IMR-90 (cell line): ENCODE data around the gene CATSPERZ. TPM values are rescaled to one million over a fixed set of nuclear protein-coding genes. Genes with fewer than 3 reads are reported as not detected.

Source experiments
- ATAC-seq: fragments of 200-7000 bp; cut with Tn5 transposase; 2 replicates; pipeline ENCODE4 v1.9.1; 2020; ENCODE audit warnings: low read depth, mild to moderate bottlenecking, moderate library complexity
- BruUV-seq: library from RNA; stranded (reverse); fragments of 400-500 nt; replicated peaks from 2 replicates; lab custom pipeline; 2021; lab: Mats Ljungman, UMichigan
- CTCF ChIA-PET: fragments of 300-600 bp; formaldehyde crosslinking; extraction: SDS; loops from one replicate; lab custom pipeline; 2021; ENCODE audit warnings: antibody characterized with exemption; lab: Yijun Ruan, JAX
- POLR2A ChIA-PET: fragments of 300-600 bp; sonication (Branson Sonifier 250); formaldehyde crosslinking; loops from one replicate; lab custom pipeline; 2022; ENCODE audit warnings: antibody characterized with exemption; ENCODE audit not compliant: unreplicated experiment; lab: Charles Lee
- DNase-seq: peaks from one replicate; pipeline ENCODE4 v3.0.0; 2013
- H2AFZ ChIP-seq: replicated peaks from 2 replicates; pipeline ENCODE3; 2013; ENCODE audit warnings: low read length, mild to moderate bottlenecking; ENCODE audit not compliant: poor library complexity
- H2AK5ac ChIP-seq: 2 replicates; pipeline ENCODE4 v1.6.1; 2013; ENCODE audit warnings: low read depth, low read length, inconsistent platforms
- H2AK9ac ChIP-seq: replicated peaks from 2 replicates; pipeline ENCODE3; 2013; ENCODE audit warnings: mild to moderate bottlenecking, low read depth, low read length, moderate library complexity; ENCODE audit not compliant: poor library complexity
- H2BK120ac ChIP-seq: 2 replicates; pipeline ENCODE4 v1.6.1; 2013; ENCODE audit warnings: low read depth, low read length, inconsistent platforms
- H2BK15ac ChIP-seq: 3 replicates; pipeline ENCODE4 v1.6.1; 2013; ENCODE audit warnings: low read depth, low read length, inconsistent platforms
- H2BK20ac ChIP-seq: 2 replicates; pipeline ENCODE4 v1.6.1; 2013; ENCODE audit warnings: low read depth, mild to moderate bottlenecking, inconsistent platforms, low read length, moderate library complexity
- H2BK5ac ChIP-seq: 2 replicates; pipeline ENCODE4 v1.6.1; 2013; ENCODE audit warnings: mild to moderate bottlenecking, low read depth, low read length, inconsistent platforms; ENCODE audit not compliant: poor library complexity, severe bottlenecking
- H3K14ac ChIP-seq: replicated peaks from 2 replicates; pipeline ENCODE4 v1.6.1; 2013; ENCODE audit warnings: low read depth, low read length, inconsistent platforms
- H3K18ac ChIP-seq: 2 replicates; pipeline ENCODE4 v1.6.1; 2013; ENCODE audit warnings: low read depth, low read length, control low read depth
- H3K23ac ChIP-seq: 2 replicates; pipeline ENCODE4 v1.6.1; 2013; ENCODE audit warnings: low read depth, low read length, inconsistent platforms
- H3K27ac ChIP-seq: 2 replicates; pipeline ENCODE4 v1.5.1; 2013; ENCODE audit warnings: mild to moderate bottlenecking, control low read depth, low read length; ENCODE audit not compliant: insufficient read depth
- H3K27me3 ChIP-seq: 2 replicates; pipeline ENCODE4 v1.6.1; 2013; ENCODE audit warnings: low read length; ENCODE audit not compliant: control insufficient read depth, insufficient read depth
- H3K36me3 ChIP-seq: 2 replicates; pipeline ENCODE4 v1.6.1; 2013; ENCODE audit warnings: low read length, mixed read lengths; ENCODE audit not compliant: control insufficient read depth, insufficient read depth
- H3K4ac ChIP-seq: 2 replicates; pipeline ENCODE4 v1.6.1; 2013; ENCODE audit warnings: low read depth, low read length, inconsistent platforms
- H3K4me1 ChIP-seq: 2 replicates; pipeline ENCODE4 v1.6.1; 2013; ENCODE audit warnings: low read length, mixed read lengths; ENCODE audit not compliant: control insufficient read depth, insufficient read depth
- H3K4me2 ChIP-seq: 2 replicates; pipeline ENCODE4 v1.6.1; 2013; ENCODE audit warnings: low read depth, mild to moderate bottlenecking, control low read depth, low read length, moderate library complexity
- H3K4me3 ChIP-seq: 2 replicates; pipeline ENCODE4 v1.5.1; 2013; ENCODE audit warnings: low read depth, mild to moderate bottlenecking, control low read depth, low read length, moderate library complexity; ENCODE audit not compliant: insufficient read depth
- H3K56ac ChIP-seq: 2 replicates; pipeline ENCODE4 v1.6.1; 2013; ENCODE audit warnings: low read length, inconsistent platforms; ENCODE audit not compliant: insufficient read depth; ENCODE audit errors: extremely low read depth
- H3K79me1 ChIP-seq, 2 experiments: 2 replicates each; pipeline ENCODE4 v1.6.1; 2013; ENCODE audit warnings: low read length in 2 of 2, inconsistent platforms in 1 of 2, low read depth in 1 of 2
- H3K9ac ChIP-seq: 2 replicates; pipeline ENCODE4 v1.6.1; 2013; ENCODE audit warnings: low read depth, low read length, control low read depth
- H3K9me1 ChIP-seq: 2 replicates; pipeline ENCODE4 v1.6.1; 2013; ENCODE audit warnings: low read length, inconsistent platforms; ENCODE audit not compliant: insufficient read depth
- H3K9me3 ChIP-seq: 2 replicates; pipeline ENCODE4 v1.6.1; 2013; ENCODE audit warnings: low read length; ENCODE audit not compliant: control insufficient read depth, insufficient read depth
- H4K20me1 ChIP-seq: 2 replicates; pipeline ENCODE4 v1.6.1; 2013; ENCODE audit warnings: low read length, inconsistent platforms; ENCODE audit not compliant: insufficient read depth
- H4K5ac ChIP-seq: 2 replicates; pipeline ENCODE4 v1.6.1; 2013; ENCODE audit warnings: mild to moderate bottlenecking, low read depth, low read length, control low read depth
- H4K8ac ChIP-seq, 2 experiments: 2 replicates each; pipeline ENCODE4 v1.6.1; 2013; ENCODE audit warnings: low read depth in 2 of 2, low read length in 2 of 2, control low read depth in 1 of 2, inconsistent platforms in 1 of 2
- H4K91ac ChIP-seq: 2 replicates; pipeline ENCODE4 v1.6.1; 2013; ENCODE audit warnings: low read depth, low read length, inconsistent platforms; ENCODE audit not compliant: insufficient read depth
- CEBPB ChIP-seq: IDR thresholded peaks from 2 replicates; pipeline ENCODE4 v1.6.1; 2012; ENCODE audit warnings: low read depth, low read length, improper control_type of control experiment
- CHD1 ChIP-seq: IDR thresholded peaks from 2 replicates; pipeline ENCODE4 v1.6.1; 2012; ENCODE audit warnings: low read depth, low read length, improper control_type of control experiment
- ELK1 ChIP-seq: fragments of 150-350 bp; IDR thresholded peaks from 2 replicates; pipeline ENCODE4 v1.6.1; 2016; ENCODE audit warnings: low read depth, mild to moderate bottlenecking, low read length, moderate library complexity, borderline replicate concordance
- MAFK ChIP-seq: IDR thresholded peaks from 2 replicates; pipeline ENCODE4 v1.6.1; 2012; ENCODE audit warnings: low read depth, low read length, improper control_type of control experiment
- MAZ ChIP-seq: IDR thresholded peaks from 2 replicates; pipeline ENCODE4 v1.6.1; 2012; ENCODE audit warnings: low read depth, mild to moderate bottlenecking, low read length, improper control_type of control experiment, moderate library complexity, borderline replicate concordance
- NFE2L2 ChIP-seq: fragments of 150-350 bp; IDR thresholded peaks from 2 replicates; pipeline ENCODE4 v1.6.1; 2016; ENCODE audit warnings: low read depth, mild to moderate bottlenecking, low read length
- RFX5 ChIP-seq: IDR thresholded peaks from 2 replicates; pipeline ENCODE4 v1.8.0; 2012; ENCODE audit warnings: low read depth, mild to moderate bottlenecking, low read length, moderate library complexity
- WGBS, 2 experiments: methylation state at CpG; one replicate each; pipeline versions ENCODE4 v1.1.5 to v1.1.7; 2013; ENCODE audit warnings: missing lambda C conversion rate in 2 of 2; ENCODE audit not compliant: insufficient read length in 1 of 2; ENCODE audit errors: extremely low coverage in 2 of 2; 5-methylcytosine and 5-hydroxymethylcytosine counted together
- dilution Hi-C: fragments of 300-500 bp; cut with HindIII; formaldehyde crosslinking; loops from one replicate; pipeline ENCODE4 v1.14.3; 2018; ENCODE audit warnings: low sequenced_read_pairs; ENCODE audit not compliant: unreplicated experiment
- in situ Hi-C: fragments of 300-500 bp; cut with MboI; formaldehyde crosslinking; loops from 3 replicates; pipeline ENCODE4 v1.14.3; 2019; ENCODE audit warnings: low sequenced_read_pairs, inconsistent platforms, mixed read lengths
- intact Hi-C: fragments of 100-400 bp; cut with micrococcal nuclease; formaldehyde crosslinking; loops from 2 replicates; pipeline ENCODE4 v1.10.0; 2022
- polyA plus RNA-seq, 3 experiments: library from polyadenylated mRNA; depleted of rRNA; stranded (reverse); fragments of >200 nt; gene quantifications; 2 replicates each; pipeline ENCODE4 v1.2.3, GENCODE V29; 2012; ENCODE audit warnings: low replicate concordance in 1 of 3
- total RNA-seq: library from RNA; depleted of rRNA; stranded (reverse); fragments of >200 nt; gene quantifications from 2 replicates; pipeline ENCODE4 v1.2.3, GENCODE V29; 2012

CATSPERZ gene
- total and polyA plus RNA-seq, 2 of the 4 experiments (the other 2 are of a cell fraction), result not detected

GRCh38 chr11:64327993-64328392 is 27.8 kb downstream of the CATSPERZ start:
- no peak for TF ChIP-seq CEBPB
- no peak for TF ChIP-seq ELK1
- no peak for TF ChIP-seq NFE2L2
- no peak for TF ChIP-seq MAFK
- no peak for TF ChIP-seq RFX5
- no peak for TF ChIP-seq MAZ
- TF ChIP-seq CHD1, result no peak
- no peak overlapping the region for H3K14ac ChIP-seq
- no peak overlapping the region for H2AK9ac ChIP-seq
- H4K91ac ChIP-seq, result no peak overlapping the region
- no peak overlapping the region for H4K5ac ChIP-seq
- no peaks in the 10 kb centered on the region for H4K20me1 ChIP-seq
- POLR2A ChIA-PET, result no interaction called here
- DNase-seq, result no peak
- BruUV-seq, result no TSS peak
- H2BK5ac ChIP-seq, result no peak overlapping the region
- no peak overlapping the region for H3K27ac ChIP-seq
- no peak overlapping the region for H4K8ac ChIP-seq
- no peak overlapping the region for H3K23ac ChIP-seq
- no peak overlapping the region for H2AFZ ChIP-seq
- 80% methylated on average over 1 of the region's 3 CpGs; no CpG with 5 or more reads in 1 of the 2 experiments for WGBS, 2 experiments
- H2BK20ac ChIP-seq, result no peak overlapping the region
- 0 out of 2 replicates have a peak, but pooled peaks cover 2% of the 10 kb centered on the region for H3K9me3 ChIP-seq
- H3K56ac ChIP-seq, result no peak overlapping the region
- in situ Hi-C loops, result no loop called here
- H3K4me3 ChIP-seq, result no peak overlapping the region
- no peak overlapping the region for H3K9ac ChIP-seq
- H2BK120ac ChIP-seq, result no peak overlapping the region
- peaks cover 11% of the 10 kb centered on the region for H3K4me1 ChIP-seq
- H3K27me3 ChIP-seq, result no peaks in the 10 kb centered on the region; the same call in 1 of the 2 replicates
- ATAC-seq, result no peak
- H2AK5ac ChIP-seq, result no peak overlapping the region
- no peak overlapping the region for H3K4me2 ChIP-seq
- no peak overlapping the region for H2BK15ac ChIP-seq
- H3K4ac ChIP-seq, result no peak overlapping the region
- no peaks in the 10 kb centered on the region for H3K79me1 ChIP-seq
- H3K9me1 ChIP-seq, result peaks cover 6% of the 10 kb centered on the region
- dilution Hi-C loops, result no loop called here
- no peak overlapping the region for H3K18ac ChIP-seq
- CTCF ChIA-PET, result no interaction called here
- intact Hi-C loops, result no loop called here
- peaks cover 3% of the 10 kb centered on the region; the same call in 1 of the 2 replicates for H3K36me3 ChIP-seq
